NCI-H510A treated with DMSO at 0.1 percent for 48 hours (cell line): ENCODE results near the gene CTDSP2.
"Not testable (repeated sequence)": the region's sequence is repeated elsewhere in the genome, so short reads cannot be mapped to it uniquely, and the experiment has no call there.

Source experiments
- DNase-seq: peaks from one replicate; lab custom pipeline; 2025; lab: John Stamatoyannopoulos, UW

Gene CTDSP2

DNA sequence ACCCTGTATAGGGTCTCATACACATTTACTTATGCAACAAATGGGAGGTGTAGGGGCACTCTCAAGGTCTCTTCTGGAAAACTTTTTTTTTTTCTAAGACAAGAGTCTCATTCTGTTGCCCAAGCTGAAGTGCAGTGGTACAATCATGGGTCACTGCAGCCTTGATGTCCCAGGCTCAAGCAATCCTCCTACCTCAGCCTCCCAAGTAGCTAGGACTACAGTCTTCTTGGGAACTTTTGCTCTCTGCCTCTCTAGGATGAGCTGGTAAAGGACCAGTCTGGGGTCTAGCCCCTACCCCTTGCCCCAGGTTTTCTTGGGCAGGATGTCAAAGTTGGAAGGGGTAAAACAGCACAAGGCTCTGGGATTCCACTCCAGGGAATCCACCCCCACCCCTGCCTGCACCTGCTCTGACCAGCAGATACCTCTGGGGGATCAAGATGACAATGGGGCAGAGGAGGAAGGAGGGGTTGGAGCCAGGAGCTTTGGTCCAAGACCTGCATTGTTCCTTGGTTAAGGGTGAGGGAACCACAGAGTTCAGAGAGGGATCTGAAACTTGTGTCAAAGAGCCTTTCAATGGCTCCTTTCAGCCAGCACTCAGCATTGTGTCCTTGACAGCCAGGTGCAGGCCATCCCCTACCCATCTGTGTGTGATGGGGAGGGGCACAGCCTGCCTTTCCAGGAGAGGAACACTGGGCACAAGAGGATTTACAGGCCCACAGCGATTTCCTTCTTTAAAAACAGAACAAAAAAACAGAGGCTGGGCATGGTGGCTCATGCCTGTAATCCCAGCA, 12.2 kb downstream of the CTDSP2 start:
- peak; percentile 50 for DNase-seq

DNA sequence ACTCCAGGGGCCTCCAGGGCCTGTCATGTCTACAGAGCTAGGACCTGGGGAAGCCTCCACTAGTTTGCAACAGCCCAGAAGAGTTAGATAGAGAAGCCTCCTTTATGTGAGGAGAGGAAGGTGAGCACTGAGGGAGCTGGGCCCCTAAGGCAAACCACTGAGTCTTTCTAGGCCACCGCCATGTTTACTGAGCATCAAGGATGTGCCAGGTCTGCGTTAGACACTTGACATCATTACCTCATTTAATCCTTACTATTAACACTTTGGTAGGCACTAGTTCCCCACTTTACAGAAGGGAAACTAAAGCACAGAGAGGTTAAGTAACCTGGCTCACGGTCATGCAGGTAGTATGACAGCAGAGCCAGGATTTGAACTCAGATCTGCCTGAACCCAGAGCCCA, 12.9 kb downstream of the CTDSP2 start:
- DNase-seq, result no peak

DNA sequence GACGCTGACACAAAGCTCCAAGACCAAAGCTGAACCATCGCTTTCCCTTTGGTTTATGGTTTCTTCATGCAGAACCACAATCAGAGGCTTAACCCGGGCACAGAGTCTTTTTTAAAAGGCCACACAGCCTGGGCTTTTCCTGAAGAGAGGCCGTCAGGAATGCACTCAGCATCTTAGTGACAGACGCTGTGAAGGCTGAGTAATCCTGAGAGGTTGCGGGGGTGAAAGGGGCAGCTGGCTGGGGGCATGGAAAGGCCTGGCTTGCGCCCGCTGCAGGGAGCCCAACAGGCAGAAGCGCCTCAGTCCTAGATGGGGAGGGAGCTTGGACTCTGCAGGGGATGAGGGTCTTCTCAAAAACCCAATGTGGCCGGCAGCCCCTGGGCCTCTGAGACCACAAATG, 13.6 kb downstream of the CTDSP2 start:
- no peak for DNase-seq

DNA sequence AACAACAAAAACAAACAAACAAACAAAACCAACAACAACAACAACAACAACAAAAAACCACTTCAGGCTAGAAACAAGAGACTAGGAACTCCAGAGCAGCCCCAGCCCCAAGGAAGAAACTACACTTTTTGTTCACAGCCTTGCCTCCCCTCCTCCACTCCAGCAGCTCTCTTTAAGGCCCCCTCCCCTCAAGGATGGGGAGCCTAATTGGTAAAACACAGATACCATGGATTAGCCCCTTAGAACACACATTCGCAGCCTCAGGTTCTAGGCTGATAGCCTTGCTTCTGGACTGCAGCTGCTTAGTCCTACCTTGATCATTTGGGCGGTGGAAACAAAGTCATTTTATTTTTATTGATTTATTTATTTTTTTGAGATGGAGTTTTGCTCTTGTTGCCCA, 16.1 kb downstream of the CTDSP2 start:
- no peak for DNase-seq

DNA sequence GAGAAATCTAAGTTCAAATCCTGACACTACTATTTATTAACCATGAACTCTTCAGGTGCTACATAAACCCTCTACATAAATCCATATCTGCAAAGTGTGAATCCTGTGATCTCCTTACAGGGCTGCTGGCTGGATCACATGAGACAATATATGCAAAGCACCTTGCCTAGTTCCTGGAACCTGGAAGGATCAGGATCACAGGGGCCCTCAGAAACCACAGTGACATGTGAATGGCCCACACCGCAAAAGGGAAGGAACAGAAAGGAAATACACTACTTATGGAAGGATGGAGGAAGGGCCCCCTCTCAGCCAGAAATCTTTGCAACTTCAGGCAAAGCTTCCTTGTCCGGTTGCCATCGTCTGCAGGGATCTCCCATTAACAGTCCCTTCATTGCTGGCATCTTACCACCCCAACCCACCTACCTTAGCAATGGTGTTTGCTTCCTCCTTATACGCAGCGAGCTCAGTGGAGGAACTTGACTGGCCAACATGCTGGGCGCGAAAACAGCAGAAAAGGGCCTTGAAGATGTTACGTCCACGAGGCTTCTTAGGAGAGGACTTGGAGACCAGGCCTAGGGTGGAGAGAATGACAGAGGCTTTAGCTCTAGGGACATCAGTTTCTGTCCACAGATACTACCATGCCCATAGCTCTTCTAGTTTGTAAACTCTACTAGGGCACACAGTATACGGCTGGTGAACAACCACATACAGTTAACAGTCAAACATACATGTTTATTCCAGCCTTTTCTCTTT, 17.3 kb downstream of the CTDSP2 start:
- DNase-seq, result no peak

DNA sequence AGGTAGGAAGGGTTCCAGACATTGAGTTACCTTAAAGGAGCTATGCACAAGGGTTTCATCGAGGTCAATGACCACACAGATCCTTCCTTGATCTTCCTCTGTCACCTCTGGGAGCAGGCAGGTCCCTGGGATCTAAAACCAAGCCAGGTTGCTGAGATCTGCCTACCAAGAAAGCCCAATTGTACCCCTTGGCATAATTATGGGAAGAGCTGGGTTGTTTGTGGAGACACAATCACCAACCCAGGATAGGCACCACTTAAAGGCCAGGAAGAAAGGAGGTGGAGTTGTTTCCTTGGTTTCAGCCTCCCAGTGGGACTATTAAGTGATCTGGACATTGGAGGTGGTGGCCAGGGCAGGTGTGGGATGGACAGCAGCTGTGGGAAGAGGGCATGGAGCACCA, 19.6 kb downstream of the CTDSP2 start:
- DNase-seq, result no peak

DNA sequence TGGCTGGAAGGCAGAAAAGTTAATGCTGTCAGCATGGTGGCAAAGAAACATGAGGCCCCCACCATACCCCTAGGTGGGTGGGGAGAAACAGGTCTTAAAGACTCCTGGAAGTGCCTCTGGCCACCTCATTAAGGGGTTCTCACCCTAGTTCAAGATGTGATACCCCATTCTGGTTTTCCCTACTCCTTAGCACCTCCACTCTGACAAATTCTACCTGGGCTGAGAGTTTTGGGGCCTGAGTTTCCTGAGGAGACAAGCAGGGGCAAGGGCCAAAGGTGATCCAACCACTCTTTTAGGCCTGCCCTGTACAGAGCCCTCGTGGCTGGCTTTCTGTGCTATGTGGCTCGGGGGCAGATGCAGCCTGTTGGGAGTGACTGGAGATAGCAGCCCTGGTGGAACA, 20.1 kb downstream of the CTDSP2 start:
- no peak for DNase-seq

DNA sequence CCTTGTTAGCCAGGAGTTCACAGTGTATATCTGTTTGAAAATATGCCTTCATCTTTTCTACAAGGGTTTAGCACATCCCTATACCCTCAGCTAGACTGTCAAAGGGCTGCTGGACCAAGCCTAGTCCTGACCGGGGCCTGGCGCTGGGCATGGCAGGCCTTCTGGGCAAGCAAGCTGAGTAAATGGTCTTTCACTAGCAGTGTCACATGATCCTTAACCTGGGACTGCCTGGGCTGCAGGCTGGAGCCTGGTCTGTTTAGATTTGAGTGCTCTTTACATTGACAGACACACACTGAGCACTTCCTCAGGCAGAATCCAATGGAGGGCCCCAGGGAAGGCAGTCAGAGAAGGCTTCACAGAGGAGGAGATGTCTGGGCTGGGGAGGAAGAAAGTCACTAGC, 21.1 kb downstream of the CTDSP2 start:
- no peak for DNase-seq

DNA sequence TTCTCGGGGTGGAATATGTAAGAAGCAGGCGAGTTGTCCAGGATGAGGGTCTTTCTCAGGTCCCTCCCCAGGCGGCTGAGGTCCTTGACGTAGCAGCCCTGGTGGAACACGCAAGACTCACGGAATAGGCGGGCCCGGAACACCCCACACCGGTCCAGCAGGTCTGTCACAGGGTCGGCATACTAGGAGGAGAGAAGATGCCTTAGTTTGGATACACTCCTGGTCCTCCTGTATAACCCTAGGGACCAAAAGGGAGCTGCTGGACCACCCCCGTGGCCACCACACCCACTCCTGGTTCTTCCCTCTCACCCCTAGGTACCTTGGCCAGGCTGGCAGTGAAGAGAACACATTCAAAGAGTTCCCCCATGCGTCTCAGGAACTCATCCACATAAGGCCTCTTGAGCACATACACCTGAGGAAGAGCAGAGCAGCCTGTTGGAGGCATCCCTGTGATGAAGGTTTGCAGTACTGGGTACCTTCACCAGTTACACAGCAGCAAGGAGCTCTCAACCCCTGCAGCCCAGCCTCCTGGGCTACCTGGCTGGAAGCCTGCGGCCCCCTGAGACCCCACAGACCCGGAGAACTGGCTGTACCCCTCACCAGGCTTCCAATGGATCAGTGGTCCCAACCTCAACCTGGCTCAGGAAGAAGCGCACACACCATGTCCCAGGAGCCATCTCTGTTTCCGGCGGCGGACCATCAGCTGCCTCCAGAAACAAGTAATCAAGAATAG, 22.5 kb downstream of the CTDSP2 start:
- no peak for DNase-seq

DNA sequence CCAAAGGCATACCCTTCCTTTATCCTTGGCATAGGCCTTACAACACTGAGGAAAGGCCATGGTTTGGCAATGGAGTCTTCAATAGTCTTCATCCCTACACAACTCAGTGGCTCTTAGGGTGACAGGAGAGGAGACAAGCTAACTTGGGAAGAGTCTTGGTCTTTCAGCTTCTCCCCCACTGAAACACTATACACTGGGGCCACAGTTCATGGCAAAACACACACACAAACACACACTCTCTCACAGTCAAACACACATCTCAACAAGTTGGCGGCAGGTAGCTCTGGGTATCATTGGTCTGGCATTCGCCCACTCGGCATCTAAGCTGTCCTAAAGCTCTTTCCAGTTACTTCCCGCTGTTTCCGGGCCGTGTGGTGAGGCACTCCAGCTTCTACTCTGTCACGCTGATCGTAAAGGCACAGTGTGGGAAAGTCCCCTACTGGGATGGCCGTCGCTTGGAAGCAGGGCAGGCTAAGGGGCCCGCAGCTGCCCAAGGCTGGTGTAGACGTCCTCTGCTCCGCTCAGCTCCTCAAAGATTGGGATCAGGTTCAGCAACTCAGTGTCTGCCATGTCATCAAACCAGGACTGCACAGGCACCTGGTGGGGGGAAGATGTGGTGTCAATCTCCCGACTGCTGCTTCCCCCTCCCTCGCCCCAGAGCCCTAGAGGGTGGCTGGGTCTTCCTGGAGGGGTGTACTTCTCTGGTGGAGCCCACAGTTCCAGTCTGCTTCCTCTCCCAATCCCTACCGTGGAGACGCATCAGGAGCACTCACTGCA, 23.2 kb downstream of the CTDSP2 start:
- no peak for DNase-seq

DNA sequence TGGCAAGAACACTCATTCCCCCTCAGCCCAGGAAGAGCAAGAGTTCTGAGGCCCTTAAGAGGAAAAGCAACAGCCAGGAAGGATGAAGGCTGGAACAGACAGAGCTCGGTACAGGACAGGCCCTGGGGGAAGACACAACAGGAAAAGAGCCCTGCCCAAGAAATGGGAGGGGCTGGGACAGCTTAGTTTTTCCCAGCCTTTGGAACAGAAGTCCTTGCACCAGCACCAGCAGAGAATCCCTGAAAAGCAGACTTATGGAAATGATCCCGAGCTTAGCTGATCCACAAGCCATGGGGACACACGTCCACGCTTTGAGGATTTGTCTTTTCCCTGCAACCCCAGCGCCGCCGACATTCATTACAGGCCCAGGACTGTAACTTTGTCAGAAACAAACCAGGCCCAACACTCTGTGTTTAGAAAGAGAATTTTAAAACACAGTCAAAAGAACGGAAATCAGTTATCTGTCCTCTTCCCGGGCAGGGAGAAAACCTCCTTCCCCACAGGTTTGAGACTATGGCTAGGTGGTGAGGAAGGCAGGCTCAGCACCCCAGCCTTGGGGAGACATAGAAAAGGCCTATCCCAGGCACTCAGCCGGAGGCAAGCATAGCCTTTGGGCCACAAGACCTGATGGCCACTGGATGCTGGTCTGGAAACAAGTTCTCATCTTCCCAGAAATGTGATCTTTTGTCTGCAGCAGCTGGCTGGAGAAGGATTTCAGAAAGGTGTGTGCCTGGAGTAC, 24.0 kb downstream of the CTDSP2 start:
- no peak for DNase-seq

DNA sequence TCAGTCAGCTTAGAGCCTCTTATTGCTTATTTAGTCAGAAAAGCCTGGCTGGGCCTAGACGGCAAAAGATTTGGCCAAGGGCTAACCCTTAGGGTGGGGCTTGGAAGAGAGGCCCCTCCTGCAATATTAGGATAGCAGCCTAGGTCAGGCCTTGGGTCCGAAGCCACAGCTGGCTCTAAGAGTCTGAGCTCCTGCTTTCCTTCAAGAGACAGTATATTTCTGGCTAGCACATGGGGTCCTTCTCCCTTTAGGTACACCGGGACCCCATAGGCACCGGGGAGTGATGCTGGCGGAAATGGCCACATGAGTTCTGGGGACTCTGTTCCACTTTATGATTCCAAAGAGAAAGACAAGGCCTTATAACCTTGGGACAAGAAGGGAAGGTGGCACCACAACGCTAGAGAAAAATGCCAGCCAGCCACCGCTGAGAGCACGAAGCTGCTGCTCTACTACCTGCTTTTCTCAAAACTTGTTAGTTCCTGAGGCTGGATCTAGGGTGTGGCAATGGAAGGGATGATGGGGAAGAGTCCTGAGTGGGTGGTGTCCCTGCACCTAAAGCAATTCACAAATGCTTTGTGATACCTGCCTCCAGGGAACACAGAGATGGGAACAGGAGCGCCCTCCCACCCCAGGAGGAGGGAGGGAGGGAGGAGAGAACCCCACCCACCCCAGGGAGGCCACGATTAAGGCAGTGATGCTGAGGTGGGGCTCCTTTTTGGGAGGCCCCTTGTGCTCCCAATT, 24.9 kb downstream of the CTDSP2 start:
- DNase-seq, result no peak

DNA sequence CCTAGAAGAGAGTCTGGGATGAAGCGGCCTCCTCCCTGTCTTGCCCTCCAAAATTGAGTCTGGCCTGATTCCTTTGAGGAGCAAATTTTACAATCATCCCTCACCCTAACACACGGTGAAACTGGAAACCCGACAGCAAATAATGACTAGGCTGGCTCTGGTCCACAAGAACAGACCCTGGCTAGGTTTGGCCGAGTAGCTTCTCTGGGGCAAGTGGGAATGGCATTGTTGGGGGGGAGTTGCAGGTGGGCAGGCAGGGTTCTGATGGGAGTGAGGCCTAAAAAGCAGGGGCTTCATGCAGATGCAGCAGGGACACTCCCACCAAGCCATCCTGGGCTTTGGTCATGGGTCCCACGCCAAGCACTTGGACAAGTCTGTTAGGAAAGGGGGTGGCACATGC, 25.5 kb downstream of the CTDSP2 start:
- not testable (repeated sequence) for DNase-seq

DNA sequence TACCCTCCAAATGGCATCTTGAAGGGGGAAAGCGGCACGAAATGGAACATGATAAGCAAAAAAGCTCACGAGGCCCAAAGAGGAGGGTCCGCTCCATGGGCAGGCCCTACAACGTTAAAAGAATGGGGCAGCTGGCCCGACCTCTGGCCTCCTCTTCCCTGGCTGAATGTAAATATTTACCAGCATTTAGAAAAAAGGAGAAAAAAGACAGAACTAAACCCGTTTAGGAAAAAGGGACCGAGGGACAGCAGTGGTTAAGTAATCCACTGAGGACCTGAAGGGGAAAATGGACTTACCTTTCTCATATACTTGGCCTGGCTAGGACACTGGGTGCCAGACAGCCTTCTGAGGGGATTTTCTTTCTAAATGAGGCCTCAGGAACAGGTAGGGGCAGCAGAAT, 26.4 kb downstream of the CTDSP2 start:
- DNase-seq, result not testable (repeated sequence)

DNA sequence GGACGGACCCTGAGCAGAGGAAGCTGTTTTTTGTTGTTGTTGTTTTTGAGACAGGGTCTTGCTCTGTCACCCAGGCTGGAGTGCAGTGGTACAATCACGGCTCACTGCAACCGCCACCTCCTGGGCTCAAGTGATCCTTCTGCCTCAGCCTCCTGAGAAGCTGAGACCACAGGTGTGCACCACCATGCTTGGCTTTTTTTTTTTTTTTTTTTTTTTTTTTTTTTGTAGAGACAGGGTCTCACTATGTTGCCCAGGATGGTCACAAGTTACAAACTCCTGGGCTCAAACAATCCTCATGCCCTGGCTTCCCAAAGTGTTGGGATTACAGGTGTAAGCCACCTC, 28.6 kb downstream of the CTDSP2 start:
- DNase-seq, result not testable (repeated sequence)

DNA sequence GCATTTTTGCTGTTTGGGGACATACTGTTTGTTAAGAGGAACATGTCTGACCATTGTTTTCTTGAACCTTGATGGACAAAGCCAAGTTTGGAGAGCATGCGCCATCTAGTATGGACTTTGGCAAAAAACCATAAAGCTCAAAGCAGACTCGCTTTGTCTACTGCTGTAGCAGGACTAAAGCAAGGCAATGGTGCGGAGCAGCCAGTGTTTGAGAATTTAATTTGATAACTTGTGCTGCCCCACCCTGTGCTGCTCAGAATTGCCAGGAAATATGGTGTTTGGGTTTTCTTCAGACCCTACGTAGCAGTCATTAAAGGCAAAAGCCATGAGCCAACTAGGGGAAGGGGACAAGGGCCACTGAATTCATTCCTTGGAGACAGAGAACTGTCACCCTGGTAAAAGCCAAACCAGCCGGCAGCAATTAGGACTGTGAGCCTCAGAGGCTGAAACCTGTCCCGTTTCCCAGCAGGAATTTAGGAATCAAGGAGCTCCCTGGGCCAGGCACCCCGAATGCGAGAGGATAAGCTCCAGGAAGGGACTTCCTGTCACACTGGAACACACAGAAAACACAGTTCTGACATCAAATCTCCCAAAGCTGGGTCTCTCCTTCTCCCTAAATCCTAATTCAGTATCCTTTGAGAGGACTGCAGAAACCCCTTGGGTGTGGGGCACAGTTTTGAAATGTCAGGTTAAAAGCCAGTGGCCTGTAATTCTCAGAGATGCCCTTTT, 29.1 kb downstream of the CTDSP2 start:
- no peak for DNase-seq

DNA sequence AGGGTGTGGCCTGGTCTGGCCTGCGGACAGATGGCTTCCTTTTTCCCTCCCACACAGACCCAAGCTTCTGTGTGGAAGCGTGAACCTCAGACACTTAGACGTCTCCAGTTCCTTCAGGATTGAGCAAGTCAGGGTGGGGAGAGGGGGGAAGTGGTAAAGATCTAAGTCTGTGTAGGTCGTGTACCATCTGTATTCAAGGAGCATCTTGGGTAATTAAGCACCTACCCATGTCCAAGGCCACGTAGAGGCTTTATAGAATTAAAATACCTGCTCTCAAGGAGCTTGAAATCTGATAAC, 29.7 kb downstream of the CTDSP2 start:
- no peak for DNase-seq

DNA sequence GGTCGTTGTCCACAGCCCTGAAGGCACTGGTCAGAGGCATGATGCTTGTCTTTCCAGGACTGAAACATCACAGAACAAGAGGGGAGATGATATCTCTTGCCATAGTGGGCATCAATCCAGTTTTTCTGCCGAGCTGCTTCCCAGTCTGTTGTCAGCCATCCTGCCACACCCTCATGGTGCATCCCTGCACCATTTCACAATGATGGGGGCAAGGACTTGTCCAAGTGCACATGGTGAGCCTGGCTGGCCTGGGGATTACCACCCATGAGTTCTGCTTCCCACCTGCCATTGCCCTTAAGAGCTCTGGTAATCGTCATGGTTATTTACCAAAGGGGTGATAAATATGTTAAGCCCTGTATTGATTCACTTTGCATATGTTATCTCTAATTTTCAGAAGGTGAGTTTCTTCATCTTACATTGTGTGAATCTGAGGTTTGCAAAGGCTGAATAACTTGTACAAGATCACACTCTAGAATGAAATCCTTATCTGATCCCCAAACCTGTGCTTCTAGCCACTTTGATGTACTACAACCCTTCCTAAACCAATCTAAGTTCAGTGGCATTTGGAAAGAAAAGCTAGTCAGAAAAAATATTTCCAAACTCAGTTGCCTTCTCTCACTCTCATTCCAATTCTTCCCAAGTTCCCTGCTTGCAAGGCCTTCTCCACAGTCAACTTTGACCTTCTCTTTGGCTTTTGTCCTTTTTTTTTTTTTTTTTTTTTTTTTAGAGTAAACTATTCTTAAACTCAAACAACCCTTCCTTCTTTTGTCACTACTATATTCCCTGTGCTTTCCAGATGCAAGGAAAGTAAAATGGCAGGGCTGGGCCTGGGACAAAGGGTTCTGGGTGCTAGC, 30.3 kb downstream of the CTDSP2 start:
- DNase-seq, result peak; percentile 77
